NT2/D1 (cell line): ENCODE measurements around the gene MALRD1.

Experiments
- DNase-seq: peaks from one replicate; pipeline ENCODE4 v3.0.0-alpha.2; 2011; ENCODE audit warnings: low read depth, low spot score
- H3K27me3 ChIP-seq: 2 replicates; pipeline ENCODE4 v1.6.0; 2011; ENCODE audit warnings: mild to moderate bottlenecking; ENCODE audit not compliant: insufficient read length, insufficient read depth
- H3K36me3 ChIP-seq: 2 replicates; pipeline ENCODE4 v1.6.1; 2011; ENCODE audit warnings: mild to moderate bottlenecking, low read length, mixed read lengths; ENCODE audit not compliant: insufficient read depth, insufficient read length
- H3K4me1 ChIP-seq: 2 replicates; pipeline ENCODE4 v1.5.1; 2011; ENCODE audit not compliant: insufficient read depth, insufficient read length
- H3K4me3 ChIP-seq: 2 replicates; pipeline ENCODE4 v1.5.1; 2011; ENCODE audit warnings: low read depth; ENCODE audit not compliant: insufficient read length
- H3K9ac ChIP-seq: 2 replicates; pipeline ENCODE4 v1.6.0; 2011; ENCODE audit warnings: low read depth; ENCODE audit not compliant: insufficient read length
- H3K9me3 ChIP-seq: 2 replicates; pipeline ENCODE4 v1.5.1; 2011; ENCODE audit warnings: mild to moderate bottlenecking, low read length; ENCODE audit not compliant: insufficient read depth
- SUZ12 ChIP-seq: IDR thresholded peaks from 2 replicates; pipeline ENCODE4 v1.6.1; 2011; ENCODE audit not compliant: insufficient read length, insufficient read depth; ENCODE audit errors: extremely low read depth
- YY1 ChIP-seq: IDR thresholded peaks from 2 replicates; pipeline ENCODE4 v1.6.1; 2011; ENCODE audit not compliant: insufficient read length, insufficient read depth
- ZNF274 ChIP-seq: IDR thresholded peaks from 2 replicates; pipeline ENCODE4 v1.6.1; 2011; ENCODE audit warnings: mild to moderate bottlenecking, low read depth, low read length

MALRD1 gene

DNA sequence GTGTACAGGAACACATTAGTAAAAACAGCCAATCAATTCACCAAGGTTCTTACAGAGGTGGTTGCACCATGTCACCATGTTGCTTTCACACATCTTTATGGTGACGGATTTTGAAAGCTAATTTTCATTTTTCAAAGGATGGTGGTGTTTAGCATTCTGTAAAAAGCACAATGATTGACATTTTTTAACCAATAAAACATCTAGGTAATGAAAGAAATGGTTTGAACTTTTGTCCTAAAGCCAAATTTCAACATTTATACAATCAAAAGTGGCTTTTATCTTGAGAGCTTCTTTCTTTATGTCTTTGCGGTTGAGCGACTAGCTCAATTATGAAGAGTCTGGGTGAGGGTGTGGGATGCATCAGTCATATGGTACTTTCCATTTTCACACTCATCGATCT, 94.4 kb downstream of the MALRD1 start:
- Histone ChIP-seq H3K4me1 (no peaks in the 10 kb centered on the region), H3K4me3 (no peak overlapping the region), H3K9ac (no peak overlapping the region), H3K27me3 (no peaks in the 10 kb centered on the region), H3K36me3 (no peaks in the 10 kb centered on the region), H3K9me3 (no peaks in the 10 kb centered on the region)
- no peak for DNase-seq
- TF ChIP-seq YY1, result no peak
- no peak for TF ChIP-seq ZNF274
- TF ChIP-seq SUZ12, result no peak

DNA sequence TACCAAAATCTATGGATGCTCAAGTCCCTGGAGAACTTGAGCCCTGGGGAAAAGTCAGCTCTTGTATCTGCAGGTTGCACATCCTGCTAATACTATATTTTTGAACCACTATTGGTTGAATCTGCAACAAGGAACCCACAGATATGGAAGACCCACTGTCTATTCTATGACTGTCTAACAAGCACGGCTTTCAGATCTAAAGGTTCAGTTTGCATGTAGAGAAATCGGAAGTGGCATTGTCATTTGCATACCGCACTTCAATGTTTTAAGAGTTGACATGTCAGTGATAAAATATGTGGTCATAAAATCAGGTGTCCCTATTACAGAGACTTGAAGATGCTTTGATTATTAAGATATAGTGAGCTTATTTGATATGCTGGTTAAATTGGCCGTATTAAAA, 95.6 kb downstream of the MALRD1 start:
- no peaks in the 10 kb centered on the region for H3K4me1 ChIP-seq
- no peak for DNase-seq
- no peaks in the 10 kb centered on the region for H3K27me3 ChIP-seq
- H3K9me3 ChIP-seq, result no peaks in the 10 kb centered on the region
- TF ChIP-seq YY1, result no peak
- no peak for TF ChIP-seq ZNF274
- TF ChIP-seq SUZ12, result no peak
- no peak overlapping the region for H3K4me3 ChIP-seq
- no peaks in the 10 kb centered on the region for H3K36me3 ChIP-seq
- H3K9ac ChIP-seq, result no peak overlapping the region

DNA sequence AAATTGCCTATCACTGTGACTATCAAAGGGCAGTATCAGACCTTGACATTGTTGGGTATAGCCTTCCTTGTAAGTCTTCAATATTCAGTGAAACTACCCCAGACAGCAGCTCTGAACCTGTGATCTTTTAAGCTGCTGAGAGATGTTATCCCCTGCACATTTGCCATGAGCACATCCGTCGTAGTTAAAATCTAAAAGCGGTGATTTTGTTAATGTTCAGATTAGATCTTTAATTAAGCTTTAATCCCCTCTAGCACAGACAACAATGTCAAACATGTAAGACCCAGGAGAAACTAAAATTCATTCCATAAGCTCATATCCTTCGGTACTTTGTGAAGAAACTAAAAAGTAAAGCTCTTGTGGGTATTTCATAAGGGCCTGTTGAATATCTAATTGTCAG, 105.8 kb downstream of the MALRD1 start:
- Histone ChIP-seq H3K4me1 (no peaks in the 10 kb centered on the region), H3K9me3 (no peaks in the 10 kb centered on the region), H3K9ac (no peak overlapping the region), H3K4me3 (no peak overlapping the region), H3K36me3 (no peaks in the 10 kb centered on the region), H3K27me3 (no peaks in the 10 kb centered on the region)
- no peak for DNase-seq
- TF ChIP-seq SUZ12 (no peak), YY1 (no peak), ZNF274 (no peak)

DNA sequence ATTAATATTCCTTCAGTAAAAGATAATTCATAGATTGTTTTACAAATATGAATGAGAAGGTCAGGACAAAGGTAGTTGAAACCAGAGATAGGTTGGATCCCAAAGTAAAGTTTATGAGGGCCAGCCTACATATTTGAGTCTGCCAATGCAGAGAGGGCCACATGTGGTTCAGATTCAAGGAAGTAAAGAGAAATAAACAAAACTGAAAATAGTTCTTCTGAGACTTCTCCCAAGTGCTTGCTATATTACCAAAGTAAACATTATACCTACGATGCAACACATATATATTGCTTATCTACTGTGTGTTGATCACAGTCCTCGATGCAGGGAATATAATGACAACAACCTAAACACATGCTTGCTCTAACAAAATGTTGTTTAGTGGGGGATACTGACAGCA, 109.8 kb downstream of the MALRD1 start:
- Histone ChIP-seq H3K4me1 (no peaks in the 10 kb centered on the region), H3K4me3 (no peak overlapping the region)

DNA sequence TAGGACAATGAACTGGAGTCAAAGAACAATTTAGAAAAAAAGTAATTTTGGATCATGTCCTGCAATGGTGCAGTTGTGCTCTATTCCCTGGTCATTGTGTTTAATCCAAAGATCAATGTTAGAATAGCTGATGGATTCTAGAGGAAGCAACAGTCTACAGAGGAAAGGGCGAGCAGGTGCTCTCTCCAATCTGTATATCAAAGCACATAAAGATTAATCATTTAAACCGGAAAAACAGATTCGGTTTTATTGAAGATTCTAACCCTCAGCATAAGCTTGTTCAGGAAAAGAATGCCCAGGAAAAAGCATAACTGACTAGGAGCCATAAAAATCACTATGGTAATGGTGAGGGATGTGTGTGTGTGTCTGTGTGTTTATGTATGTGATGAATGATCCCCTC, 110.3 kb downstream of the MALRD1 start:
- DNase-seq, result no peak
- TF ChIP-seq YY1 (no peak), SUZ12 (no peak)
- Histone ChIP-seq H3K36me3 (no peaks in the 10 kb centered on the region), H3K27me3 (no peaks in the 10 kb centered on the region), H3K4me3 (no peak overlapping the region), H3K4me1 (no peaks in the 10 kb centered on the region), H3K9me3 (no peaks in the 10 kb centered on the region), H3K9ac (no peak overlapping the region)

More for the DNA sequence above, 109.8 kb downstream of the MALRD1 start:
- no peak overlapping the region for H3K9ac ChIP-seq
- no peaks in the 10 kb centered on the region for H3K9me3 ChIP-seq
- H3K36me3 ChIP-seq, result no peaks in the 10 kb centered on the region
- no peak for DNase-seq
- H3K27me3 ChIP-seq, result no peaks in the 10 kb centered on the region
- TF ChIP-seq ZNF274 (no peak), SUZ12 (no peak), YY1 (no peak)

DNA sequence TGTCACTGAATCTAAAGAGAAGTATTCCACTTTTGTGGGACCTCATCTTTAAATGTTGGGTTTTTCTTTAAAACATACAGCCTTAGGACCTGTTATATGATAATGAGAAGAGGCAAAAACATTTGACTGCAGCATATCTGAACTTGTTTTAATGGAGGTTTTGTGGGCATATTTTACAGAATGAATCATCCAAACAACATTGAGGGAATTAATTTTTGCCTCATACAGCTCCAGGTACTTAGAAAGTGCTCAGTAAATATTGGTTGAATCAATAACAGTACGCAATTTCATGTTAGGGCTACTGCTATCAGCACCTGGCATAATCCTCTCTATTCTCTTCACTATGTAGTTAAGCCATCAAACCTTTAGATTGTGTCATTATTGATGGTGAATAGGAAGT, 115.9 kb downstream of the MALRD1 start:
- DNase-seq, result no peak
- no peak overlapping the region for H3K4me3 ChIP-seq
- no peak overlapping the region for H3K9ac ChIP-seq
- H3K27me3 ChIP-seq, result no peaks in the 10 kb centered on the region
- H3K36me3 ChIP-seq, result no peaks in the 10 kb centered on the region
- TF ChIP-seq ZNF274 (no peak), YY1 (no peak), SUZ12 (no peak)
- no peaks in the 10 kb centered on the region for H3K9me3 ChIP-seq
- H3K4me1 ChIP-seq, result no peaks in the 10 kb centered on the region

DNA sequence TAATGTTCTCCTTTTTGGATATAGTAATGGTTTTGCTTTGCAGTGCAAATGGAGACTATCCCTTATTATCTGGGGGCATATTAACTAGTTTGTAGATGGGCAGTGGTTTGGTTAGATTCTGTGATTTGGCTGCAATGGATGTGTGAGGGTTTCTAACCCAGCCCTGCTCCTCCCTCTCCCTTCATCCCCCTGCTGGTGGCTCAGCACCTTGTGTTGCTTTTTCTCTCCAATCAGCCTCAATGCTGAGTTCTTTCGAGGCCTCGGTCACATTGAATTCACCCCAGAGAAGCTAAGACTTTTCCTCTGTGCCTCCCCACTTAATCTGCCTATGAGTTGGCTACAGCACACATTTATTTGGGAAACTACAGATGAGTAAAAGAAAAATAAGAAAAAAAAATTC, 120.0 kb downstream of the MALRD1 start:
- no peaks in the 10 kb centered on the region for H3K27me3 ChIP-seq
- H3K4me3 ChIP-seq, result no peak overlapping the region
- no peaks in the 10 kb centered on the region for H3K4me1 ChIP-seq
- H3K9ac ChIP-seq, result no peak overlapping the region
- no peaks in the 10 kb centered on the region for H3K36me3 ChIP-seq
- TF ChIP-seq YY1, result no peak
- DNase-seq, result peak; percentile 11
- no peaks in the 10 kb centered on the region for H3K9me3 ChIP-seq

DNA sequence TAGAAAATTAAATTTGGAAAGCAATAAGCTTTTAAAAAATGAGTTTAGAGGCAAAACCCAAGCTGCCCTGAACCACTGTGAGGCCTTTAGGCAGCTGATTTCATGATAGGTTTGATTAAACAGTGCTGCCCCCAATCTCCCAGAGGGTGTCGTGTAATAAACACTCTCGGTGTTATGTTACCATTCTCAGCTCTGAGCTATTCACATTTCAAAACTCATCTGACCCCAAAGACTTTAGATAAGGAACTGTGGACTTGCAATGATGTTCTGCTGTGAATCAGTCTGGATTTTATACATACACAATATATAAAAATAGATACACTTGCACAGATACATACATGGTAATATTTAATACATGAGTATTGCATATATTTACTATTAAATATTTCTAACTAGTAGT, 120.4 kb downstream of the MALRD1 start:
- H3K36me3 ChIP-seq, result no peaks in the 10 kb centered on the region
- H3K4me1 ChIP-seq, result no peaks in the 10 kb centered on the region
- H3K4me3 ChIP-seq, result no peak overlapping the region
- no peak for TF ChIP-seq SUZ12
- TF ChIP-seq YY1, result no peak
- TF ChIP-seq ZNF274, result no peak
- DNase-seq, result no peak
- H3K9me3 ChIP-seq, result no peaks in the 10 kb centered on the region
- H3K9ac ChIP-seq, result no peak overlapping the region
- H3K27me3 ChIP-seq, result no peaks in the 10 kb centered on the region
